ENCODE data around the gene IDH3A.

- TF ChIP-seq CTCF (IDR thresholded peaks at IDR 0.05) (no peak), POLR2A (IDR thresholded peaks at IDR 0.05) (no peak)
Observed at GRCh38 chr15:78139578-78139977, 9.6 kb upstream of the IDH3A start.
